ENCODE measurements around the gene CRYBB2.

Gene CRYBB2

GRCh38 chr22:25182131-25183110 is 37.0 kb upstream of the CRYBB2 start:
- TF ChIP-seq TAF1 (IDR thresholded peaks at IDR 0.05; ENCODE audit: borderline replicate concordance, insufficient read depth, low read length) (no peak), FOXP2 (optimal IDR thresholded peaks at IDR 0.05; ENCODE audit: borderline replicate concordance, extremely low read depth, extremely low read length, insufficient read depth) (no peak), REST (IDR thresholded peaks at IDR 0.05; ENCODE audit: insufficient read depth in 1 of 2, low read depth in 2 of 2, low read length in 2 of 2) (no peak), SIN3A (IDR thresholded peaks at IDR 0.05; ENCODE audit: borderline replicate concordance, insufficient read depth, low read length) (no peak), POLR2AphosphoS5 (IDR thresholded peaks at IDR 0.05; ENCODE audit: low read depth, low read length) (no peak)

GRCh38 chr22:25183949-25184619 is 35.4 kb upstream of the CRYBB2 start:
- TF ChIP-seq REST (IDR thresholded peaks at IDR 0.05; ENCODE audit: insufficient read depth in 1 of 2, low read depth in 2 of 2, low read length in 2 of 2) (no peak), POLR2AphosphoS5 (IDR thresholded peaks at IDR 0.05; ENCODE audit: low read depth, low read length) (no peak), FOXP2 (optimal IDR thresholded peaks at IDR 0.05; ENCODE audit: borderline replicate concordance, extremely low read depth, extremely low read length, insufficient read depth) (no peak), TAF1 (IDR thresholded peaks at IDR 0.05; ENCODE audit: borderline replicate concordance, insufficient read depth, low read length) (no peak), SIN3A (IDR thresholded peaks at IDR 0.05; ENCODE audit: borderline replicate concordance, insufficient read depth, low read length) (no peak)

- no peak for TF ChIP-seq TAF1 (IDR thresholded peaks at IDR 0.05; ENCODE audit: borderline replicate concordance, insufficient read depth, low read length)
- TF ChIP-seq SIN3A (IDR thresholded peaks at IDR 0.05; ENCODE audit: borderline replicate concordance, insufficient read depth, low read length), result no peak
- TF ChIP-seq POLR2AphosphoS5 (IDR thresholded peaks at IDR 0.05; ENCODE audit: low read depth, low read length), result no peak
- TF ChIP-seq REST (IDR thresholded peaks at IDR 0.05; ENCODE audit: insufficient read depth in 1 of 2, low read depth in 2 of 2, low read length in 2 of 2), result no peak
- TF ChIP-seq FOXP2 (optimal IDR thresholded peaks at IDR 0.05; ENCODE audit: borderline replicate concordance, extremely low read depth, extremely low read length, insufficient read depth), result no peak
Measured at GRCh38 chr22:25186140-25186539, 33.3 kb upstream of the CRYBB2 start.

GRCh38 chr22:25187469-25187868 is 32.0 kb upstream of the CRYBB2 start:
- TF ChIP-seq POLR2AphosphoS5 (IDR thresholded peaks at IDR 0.05; ENCODE audit: low read depth, low read length) (no peak), SIN3A (IDR thresholded peaks at IDR 0.05; ENCODE audit: borderline replicate concordance, insufficient read depth, low read length) (no peak), FOXP2 (optimal IDR thresholded peaks at IDR 0.05; ENCODE audit: borderline replicate concordance, extremely low read depth, extremely low read length, insufficient read depth) (no peak), TAF1 (IDR thresholded peaks at IDR 0.05; ENCODE audit: borderline replicate concordance, insufficient read depth, low read length) (no peak), REST (IDR thresholded peaks at IDR 0.05; ENCODE audit: insufficient read depth in 1 of 2, low read depth in 2 of 2, low read length in 2 of 2) (no peak)
